HEK293 (cell line): ENCODE measurements around the gene GON7.

Source experiments
- CTCF ChIA-PET: fragments of 350-600 bp; formaldehyde crosslinking; extraction: SDS; loops from one replicate; lab custom pipeline; 2021; ENCODE audit warnings: antibody characterized with exemption; lab: Yijun Ruan, JAX
- POLR2A ChIA-PET: fragments of 300-600 bp; formaldehyde crosslinking; extraction: SDS; loops from one replicate; lab custom pipeline; 2020; ENCODE audit warnings: antibody characterized with exemption, inconsistent platforms; lab: Yijun Ruan, JAX
- H3K27ac ChIP-seq: fragments of 200-500 bp; sonication (Bioruptor generic); 2 replicates; pipeline ENCODE4 v1.5.1; 2014; ENCODE audit warnings: low read depth, low read length, control low read depth, inconsistent platforms; ENCODE audit errors: extremely low read depth
- H3K36me3 ChIP-seq, 2 experiments: fragments of 200-500 bp in 1 of 2; sonication (Bioruptor generic) in 1 of 2; 1 replicate in 1 of 2; 2 replicates in 1 of 2; pipeline ENCODE4 v1.5.1; 2014 to 2017; ENCODE audit warnings: inconsistent platforms in 2 of 2, low read length in 2 of 2; ENCODE audit not compliant: control insufficient read depth in 2 of 2, insufficient read depth in 1 of 2
- H3K4me1 ChIP-seq: fragments of 200-500 bp; sonication (Bioruptor generic); 2 replicates; pipeline ENCODE4 v1.5.1; 2014; ENCODE audit warnings: mild to moderate bottlenecking, low read length, inconsistent platforms; ENCODE audit not compliant: control insufficient read depth, insufficient read depth
- H3K4me3 ChIP-seq: 2 replicates; pipeline ENCODE4 v1.5.1; 2011; ENCODE audit warnings: low read depth, mild to moderate bottlenecking, control low read depth, low read length, moderate library complexity
- H3K9me3 ChIP-seq: fragments of 200-500 bp; sonication (Bioruptor generic); 2 replicates; pipeline ENCODE4 v1.5.1; 2014; ENCODE audit warnings: low read depth, low read length, inconsistent platforms; ENCODE audit not compliant: control insufficient read depth, insufficient read depth
- PBX3 ChIP-seq: sonication (generic); formaldehyde crosslinking; IDR thresholded peaks from 2 replicates; pipeline ENCODE4 v1.8.1; 2022; ENCODE audit warnings: mild to moderate bottlenecking, moderate library complexity, missing genetic modification reagents
- REPIN1 ChIP-seq: fragments of 450-650 bp; formaldehyde crosslinking; IDR thresholded peaks from 2 replicates; pipeline ENCODE4 v1.5.1; 2017; ENCODE audit warnings: missing biosample characterization, missing genetic modification characterization, low read depth
- SCRT1 ChIP-seq: fragments of 450-650 bp; formaldehyde crosslinking; IDR thresholded peaks from 2 replicates; pipeline ENCODE4 v1.5.1; 2016; ENCODE audit warnings: missing biosample characterization, missing genetic modification characterization, borderline replicate concordance
- YY1 ChIP-seq: fragments of 450-650 bp; formaldehyde crosslinking; IDR thresholded peaks from 2 replicates; pipeline ENCODE4 v1.5.1; 2018; ENCODE audit warnings: missing biosample characterization, missing genetic modification characterization
- ZNF292 ChIP-seq: fragments of 450-650 bp; formaldehyde crosslinking; IDR thresholded peaks from 2 replicates; pipeline ENCODE4 v1.5.1; 2016; ENCODE audit warnings: low read depth, missing biosample characterization, missing genetic modification characterization, borderline replicate concordance
- ZNF324 ChIP-seq: fragments of 450-650 bp; formaldehyde crosslinking; IDR thresholded peaks from 2 replicates; pipeline ENCODE4 v1.5.1; 2016; ENCODE audit warnings: missing biosample characterization, missing genetic modification characterization
- ZNF366 ChIP-seq: fragments of 450-650 bp; formaldehyde crosslinking; conservative IDR thresholded peaks from 2 replicates; pipeline ENCODE4 v1.5.1; 2016; ENCODE audit warnings: missing biosample characterization, missing genetic modification characterization
- ZNF416 ChIP-seq: fragments of 450-650 bp; formaldehyde crosslinking; IDR thresholded peaks from 2 replicates; pipeline ENCODE4 v1.5.1; 2016; ENCODE audit warnings: missing biosample characterization, missing genetic modification characterization
- ZNF518A ChIP-seq: fragments of 450-650 bp; formaldehyde crosslinking; conservative IDR thresholded peaks from 2 replicates; pipeline ENCODE4 v1.5.1; 2016; ENCODE audit warnings: low read depth, missing biosample characterization, missing genetic modification characterization
- ZNF558 ChIP-seq: fragments of 450-650 bp; formaldehyde crosslinking; IDR thresholded peaks from 2 replicates; pipeline ENCODE4 v1.5.1; 2016; ENCODE audit warnings: missing biosample characterization, missing genetic modification characterization
- ZNF585B ChIP-seq: fragments of 450-650 bp; formaldehyde crosslinking; IDR thresholded peaks from 2 replicates; pipeline ENCODE4 v1.5.1; 2016; ENCODE audit warnings: missing biosample characterization, missing genetic modification characterization
- ZNF626 ChIP-seq: fragments of 450-650 bp; sonication (Bioruptor Pico); formaldehyde crosslinking; IDR thresholded peaks from 2 replicates; pipeline ENCODE4 v1.5.1; 2018; ENCODE audit warnings: missing biosample characterization, missing genetic modification characterization, inconsistent platforms
- ZNF639 ChIP-seq: fragments of 450-650 bp; formaldehyde crosslinking; IDR thresholded peaks from 2 replicates; pipeline ENCODE4 v1.5.1; 2016; ENCODE audit warnings: missing biosample characterization, missing genetic modification characterization
- ZNF677 ChIP-seq: fragments of 450-650 bp; IDR thresholded peaks from 2 replicates; pipeline ENCODE4 v1.5.0; 2018; ENCODE audit warnings: missing biosample characterization, mild to moderate bottlenecking, missing genetic modification characterization, moderate library complexity
- ZNF777 ChIP-seq: fragments of 450-650 bp; formaldehyde crosslinking; IDR thresholded peaks from 2 replicates; pipeline ENCODE4 v1.5.1; 2017; ENCODE audit warnings: missing biosample characterization, missing genetic modification characterization, borderline replicate concordance

Gene GON7

GRCh38 chr14:93206793-93207467 is at the start of gene GON7, which contains the start of gene UBR7 (continued):
- TF ChIP-seq ZNF518A (tag by site-specific recombination), result peak; percentile 82
- TF ChIP-seq ZNF416 (tag by site-specific recombination), result no peak
- no peak for TF ChIP-seq ZNF558 (tag by site-specific recombination)
- peak; percentile 74 for TF ChIP-seq ZNF366 (tag by site-specific recombination)
- TF ChIP-seq ZNF324 (tag by site-specific recombination), result peak; percentile 51; the same call in 1 of the 2 replicates
- peak; percentile 86 for TF ChIP-seq ZNF777 (tag by site-specific recombination)
- peak; percentile 20; the same call in 1 of the 2 replicates for TF ChIP-seq ZNF639 (tag by site-specific recombination)
- TF ChIP-seq REPIN1, result no peak
- TF ChIP-seq ZNF677 (tag by site-specific recombination), result no peak
- no peak for TF ChIP-seq ZNF626 (tag by site-specific recombination)
- no peak for TF ChIP-seq ZNF292 (tag by site-specific recombination)
- TF ChIP-seq YY1 (tag by site-specific recombination), result peak; percentile 52; the same call in 1 of the 2 replicates
- TF ChIP-seq PBX3 (CRISPR knock-in tag), result 0 out of 2 replicates have a peak, but pooled peaks have one; percentile 48

GRCh38 chr14:93249128-93249831 is 42.4 kb upstream of the GON7 start:
- TF ChIP-seq ZNF585B (tag by site-specific recombination) (no peak), SCRT1 (tag by site-specific recombination) (0 out of 2 replicates have a peak, but pooled peaks have one; percentile 29)
- Histone ChIP-seq H3K4me3 (no peak overlapping the region), H3K36me3 (peaks cover 23 to 50% of the 10 kb centered on the region in 2 experiments), H3K27ac (no peak overlapping the region), H3K4me1 (no peaks in the 10 kb centered on the region; the same call in 1 of the 2 replicates), H3K9me3 (no peaks in the 10 kb centered on the region)
- ChIA-PET CTCF (interaction anchor here (0.7 to 1.0 kb wide), 2 partner anchors 71 to 226 kb away, joined by 3 read pairs; no protein-coding TSS in a partner anchor), POLR2A (no interaction called here)
